ENCODE data around the gene BBS7.

DNA sequence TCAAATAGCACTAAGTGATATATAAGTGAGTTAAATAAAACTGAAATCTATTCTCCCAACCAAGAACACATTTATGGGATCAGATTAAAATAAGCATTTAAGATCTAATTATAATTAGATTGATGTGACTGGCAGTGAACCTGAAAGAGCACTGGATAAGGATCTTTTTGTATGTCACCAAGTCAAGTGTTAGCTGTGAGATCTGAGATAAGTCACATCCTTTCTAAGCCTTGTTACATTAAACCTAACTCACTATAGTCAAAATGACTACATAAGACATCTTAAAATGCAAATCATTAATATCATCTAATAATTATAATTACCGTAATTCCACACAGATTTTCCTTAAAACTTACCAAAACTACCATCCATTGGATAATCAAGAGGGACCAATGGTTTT is 48.2 kb downstream of the BBS7 start:
- TF ChIP-seq EZH2 (IDR thresholded peaks at IDR 0.05) (no peak), FOXP2 (optimal IDR thresholded peaks at IDR 0.05; ENCODE audit: control extremely low read depth, extremely low read length, insufficient read depth) (no peak)
